WTC11 (cell line): ENCODE results near the gene KCNJ11. TPM values are rescaled to one million over a fixed set of nuclear protein-coding genes. Genes with fewer than 3 reads are reported as not detected.
A peak's percentile ranks its signal among the peaks of the same experiment; 100 is the strongest.

Experiments used
- ATAC-seq: fragments of 200-7000 bp; cut with Tn5 transposase; 2 replicates; pipeline ENCODE4 v1.10.0; 2021; ENCODE audit warnings: mild to moderate bottlenecking, moderate library complexity
- CTCF ChIA-PET: fragments of 300-600 bp; sonication (Branson Sonifier 250); formaldehyde crosslinking; loops from one replicate; lab custom pipeline; 2021; ENCODE audit warnings: antibody characterized with exemption; lab: Charles Lee
- POLR2A ChIA-PET: fragments of 350-600 bp; sonication (Branson Sonifier 250); formaldehyde crosslinking; loops from one replicate; lab custom pipeline; 2021; ENCODE audit warnings: antibody characterized with exemption; lab: Charles Lee
- DNase-seq: peaks from one replicate; pipeline ENCODE4 v3.0.0; 2021; ENCODE audit warnings: low spot score
- H3K27ac Mint-ChIP-seq: 2 replicates; pipeline ENCODE4 v1.8.0; 2021; ENCODE audit warnings: mixed read lengths
- H3K27me3 Mint-ChIP-seq: 2 replicates; pipeline ENCODE4 v1.8.0; 2021; ENCODE audit warnings: low read depth, mild to moderate bottlenecking, moderate library complexity, mixed read lengths
- H3K36me3 Mint-ChIP-seq: 2 replicates; pipeline ENCODE4 v1.8.0; 2021; ENCODE audit warnings: mixed read lengths
- H3K4me1 Mint-ChIP-seq: 2 replicates; pipeline ENCODE4 v1.8.0; 2022; ENCODE audit warnings: mixed read lengths
- H3K4me3 Mint-ChIP-seq: 2 replicates; pipeline ENCODE4 v1.8.0; 2021; ENCODE audit warnings: mild to moderate bottlenecking, moderate library complexity, mixed read lengths
- H3K9me3 Mint-ChIP-seq: 2 replicates; pipeline ENCODE4 v1.8.0; 2021; ENCODE audit warnings: mixed read lengths
- AR ChIP-seq: fragments of 250-450 bp; sonication (Bioruptor Pico); IDR thresholded peaks from 2 replicates; pipeline ENCODE4 v1.9.0; 2021; ENCODE audit warnings: mild to moderate bottlenecking
- ARID4B ChIP-seq: sonication (generic); formaldehyde crosslinking; IDR thresholded peaks from 2 replicates; pipeline ENCODE4 v1.8.0; 2023; ENCODE audit warnings: missing genetic modification reagents, mild to moderate bottlenecking, borderline replicate concordance
- EMX1 ChIP-seq: fragments of 250-450 bp; sonication (Bioruptor Pico); IDR thresholded peaks from 2 replicates; pipeline ENCODE4 v1.8.0; 2021; ENCODE audit warnings: mild to moderate bottlenecking
- ESRRA ChIP-seq: sonication (generic); formaldehyde crosslinking; IDR thresholded peaks from 2 replicates; pipeline ENCODE4 v1.8.1; 2022; ENCODE audit warnings: mild to moderate bottlenecking, missing genetic modification reagents, borderline replicate concordance
- FOXK1 ChIP-seq: sonication (generic); formaldehyde crosslinking; IDR thresholded peaks from 2 replicates; pipeline ENCODE4 v1.8.0; 2022; ENCODE audit warnings: mild to moderate bottlenecking, moderate library complexity, missing genetic modification reagents
- HMGA2 ChIP-seq: fragments of 250-450 bp; sonication (Bioruptor Pico); IDR thresholded peaks from 2 replicates; pipeline ENCODE4 v1.4.0; 2021; ENCODE audit warnings: mild to moderate bottlenecking, moderate library complexity
- JUN ChIP-seq: sonication (generic); formaldehyde crosslinking; IDR thresholded peaks from 2 replicates; pipeline ENCODE4 v1.8.0; 2023; ENCODE audit warnings: mild to moderate bottlenecking, missing genetic modification reagents
- MAX ChIP-seq: sonication (generic); formaldehyde crosslinking; IDR thresholded peaks from 2 replicates; pipeline ENCODE4 v1.8.0; 2022; ENCODE audit warnings: mild to moderate bottlenecking, missing genetic modification reagents
- NFE2L1 ChIP-seq: sonication (generic); formaldehyde crosslinking; IDR thresholded peaks from 2 replicates; pipeline ENCODE4 v1.8.1; 2023; ENCODE audit warnings: missing genetic modification reagents
- ZNF263 ChIP-seq: sonication (generic); formaldehyde crosslinking; IDR thresholded peaks from 2 replicates; pipeline ENCODE4 v1.8.1; 2022; ENCODE audit warnings: low read depth, mild to moderate bottlenecking, moderate library complexity, missing genetic modification reagents
- ZSCAN18 ChIP-seq: fragments of 250-450 bp; sonication (Bioruptor Pico); IDR thresholded peaks from 2 replicates; pipeline ENCODE4 v2.1.2; 2022; ENCODE audit warnings: mild to moderate bottlenecking, moderate library complexity
- total RNA-seq: library from RNA; stranded (reverse); gene quantifications from 3 replicates; pipeline ENCODE4 v1.2.3, GENCODE V29; 2021
- TF ChIP-seq, protein P1 (sequence below): fragments of 200-600 bp; IDR thresholded peaks from 2 replicates; pipeline ENCODE4 v1.8.0; 2022; ENCODE audit warnings: antibody characterized with exemption
- TF ChIP-seq, protein P2 (sequence below): sonication (generic); formaldehyde crosslinking; IDR thresholded peaks from 2 replicates; pipeline ENCODE4 v1.8.1; 2023; ENCODE audit warnings: mild to moderate bottlenecking, missing genetic modification reagents
- TF ChIP-seq, protein P3 (sequence below): sonication (generic); formaldehyde crosslinking; IDR thresholded peaks from 2 replicates; pipeline ENCODE4 v1.8.0; 2022; ENCODE audit warnings: mild to moderate bottlenecking, missing genetic modification reagents
- TF ChIP-seq, protein P4 (sequence below): sonication (generic); formaldehyde crosslinking; IDR thresholded peaks from 2 replicates; pipeline ENCODE4 v1.8.1; 2022; ENCODE audit warnings: mild to moderate bottlenecking, moderate library complexity, missing genetic modification reagents

KCNJ11 gene
- total RNA-seq, 1 experiment from 2014 or later, result 8.2 TPM

DNA sequence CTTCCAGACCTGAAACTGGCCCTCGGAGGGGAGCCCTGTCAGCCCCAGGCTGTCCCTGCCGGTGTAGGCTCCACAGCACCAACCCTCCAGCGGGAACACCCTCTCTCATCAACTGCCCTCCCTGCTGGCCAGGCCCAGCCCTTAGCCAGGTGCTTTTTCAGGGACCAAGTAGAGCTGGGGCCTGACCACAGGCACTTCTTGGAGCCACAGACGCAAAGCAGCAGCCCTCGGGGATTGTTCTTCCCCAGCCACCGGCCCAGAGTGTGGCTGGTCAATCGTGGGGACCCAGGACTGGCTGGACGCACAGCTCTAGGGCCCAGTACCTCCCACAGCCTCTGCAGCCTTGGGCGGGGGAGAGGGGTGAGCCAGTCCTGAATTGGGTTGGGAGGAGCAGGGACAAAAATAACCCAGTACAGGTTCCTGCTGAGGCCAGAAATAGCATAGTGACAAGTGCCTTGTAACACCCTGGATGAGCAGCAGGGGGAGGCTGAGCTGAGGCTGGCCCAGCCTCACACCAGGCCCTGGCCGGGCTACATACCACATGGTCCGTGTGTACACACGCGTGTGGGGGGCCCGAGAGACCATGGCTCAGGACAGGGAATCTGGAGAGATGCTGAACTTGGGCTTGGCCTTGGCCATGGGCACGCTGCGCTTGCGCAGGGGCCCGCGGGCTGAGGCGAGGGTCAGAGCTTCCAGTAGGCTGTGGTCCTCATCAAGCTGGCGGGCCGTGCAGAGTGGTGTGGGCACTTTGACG, 2.0 kb downstream of the KCNJ11 start:
- Mint-ChIP-seq H3K27me3 (peaks cover 19% of the 10 kb centered on the region), H3K9me3 (no peaks in the 10 kb centered on the region), H3K4me3 (no peak overlapping the region), H3K4me1 (peaks cover 6% of the 10 kb centered on the region), H3K27ac (no peak overlapping the region), H3K36me3 (peaks cover 10% of the 10 kb centered on the region; the same call in 1 of the 2 replicates)
- TF ChIP-seq HMGA2 (CRISPR knock-in tag), result no peak
- TF ChIP-seq, protein P1, sequence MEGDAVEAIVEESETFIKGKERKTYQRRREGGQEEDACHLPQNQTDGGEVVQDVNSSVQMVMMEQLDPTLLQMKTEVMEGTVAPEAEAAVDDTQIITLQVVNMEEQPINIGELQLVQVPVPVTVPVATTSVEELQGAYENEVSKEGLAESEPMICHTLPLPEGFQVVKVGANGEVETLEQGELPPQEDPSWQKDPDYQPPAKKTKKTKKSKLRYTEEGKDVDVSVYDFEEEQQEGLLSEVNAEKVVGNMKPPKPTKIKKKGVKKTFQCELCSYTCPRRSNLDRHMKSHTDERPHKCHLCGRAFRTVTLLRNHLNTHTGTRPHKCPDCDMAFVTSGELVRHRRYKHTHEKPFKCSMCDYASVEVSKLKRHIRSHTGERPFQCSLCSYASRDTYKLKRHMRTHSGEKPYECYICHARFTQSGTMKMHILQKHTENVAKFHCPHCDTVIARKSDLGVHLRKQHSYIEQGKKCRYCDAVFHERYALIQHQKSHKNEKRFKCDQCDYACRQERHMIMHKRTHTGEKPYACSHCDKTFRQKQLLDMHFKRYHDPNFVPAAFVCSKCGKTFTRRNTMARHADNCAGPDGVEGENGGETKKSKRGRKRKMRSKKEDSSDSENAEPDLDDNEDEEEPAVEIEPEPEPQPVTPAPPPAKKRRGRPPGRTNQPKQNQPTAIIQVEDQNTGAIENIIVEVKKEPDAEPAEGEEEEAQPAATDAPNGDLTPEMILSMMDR, result peak; percentile 61
- no peak for TF ChIP-seq AR (CRISPR knock-in tag)
- peak; percentile 61; the same call in 1 of the 2 replicates for TF ChIP-seq MAX (CRISPR knock-in tag)
- TF ChIP-seq, protein P2, sequence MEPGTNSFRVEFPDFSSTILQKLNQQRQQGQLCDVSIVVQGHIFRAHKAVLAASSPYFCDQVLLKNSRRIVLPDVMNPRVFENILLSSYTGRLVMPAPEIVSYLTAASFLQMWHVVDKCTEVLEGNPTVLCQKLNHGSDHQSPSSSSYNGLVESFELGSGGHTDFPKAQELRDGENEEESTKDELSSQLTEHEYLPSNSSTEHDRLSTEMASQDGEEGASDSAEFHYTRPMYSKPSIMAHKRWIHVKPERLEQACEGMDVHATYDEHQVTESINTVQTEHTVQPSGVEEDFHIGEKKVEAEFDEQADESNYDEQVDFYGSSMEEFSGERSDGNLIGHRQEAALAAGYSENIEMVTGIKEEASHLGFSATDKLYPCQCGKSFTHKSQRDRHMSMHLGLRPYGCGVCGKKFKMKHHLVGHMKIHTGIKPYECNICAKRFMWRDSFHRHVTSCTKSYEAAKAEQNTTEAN (CRISPR knock-in tag), result no peak
- TF ChIP-seq NFE2L1 (CRISPR knock-in tag), result no peak
- TF ChIP-seq ZNF263 (CRISPR knock-in tag), result no peak
- TF ChIP-seq, protein P3, sequence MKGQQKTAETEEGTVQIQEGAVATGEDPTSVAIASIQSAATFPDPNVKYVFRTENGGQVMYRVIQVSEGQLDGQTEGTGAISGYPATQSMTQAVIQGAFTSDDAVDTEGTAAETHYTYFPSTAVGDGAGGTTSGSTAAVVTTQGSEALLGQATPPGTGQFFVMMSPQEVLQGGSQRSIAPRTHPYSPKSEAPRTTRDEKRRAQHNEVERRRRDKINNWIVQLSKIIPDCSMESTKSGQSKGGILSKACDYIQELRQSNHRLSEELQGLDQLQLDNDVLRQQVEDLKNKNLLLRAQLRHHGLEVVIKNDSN (CRISPR knock-in tag), result no peak
- no peak for TF ChIP-seq FOXK1 (CRISPR knock-in tag)
- no peak for TF ChIP-seq EMX1 (CRISPR knock-in tag)
- TF ChIP-seq ESRRA (CRISPR knock-in tag), result no peak
- no peak for TF ChIP-seq ARID4B (CRISPR knock-in tag)
- TF ChIP-seq ZSCAN18 (CRISPR knock-in tag), result no peak
- TF ChIP-seq JUN (CRISPR knock-in tag), result no peak
- TF ChIP-seq, protein P4, sequence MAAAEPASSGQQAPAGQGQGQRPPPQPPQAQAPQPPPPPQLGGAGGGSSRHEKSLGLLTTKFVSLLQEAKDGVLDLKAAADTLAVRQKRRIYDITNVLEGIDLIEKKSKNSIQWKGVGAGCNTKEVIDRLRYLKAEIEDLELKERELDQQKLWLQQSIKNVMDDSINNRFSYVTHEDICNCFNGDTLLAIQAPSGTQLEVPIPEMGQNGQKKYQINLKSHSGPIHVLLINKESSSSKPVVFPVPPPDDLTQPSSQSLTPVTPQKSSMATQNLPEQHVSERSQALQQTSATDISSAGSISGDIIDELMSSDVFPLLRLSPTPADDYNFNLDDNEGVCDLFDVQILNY (CRISPR knock-in tag), result no peak
- peak; percentile 35 for ATAC-seq
- DNase-seq, result peak; percentile 67
- CTCF ChIA-PET, result interaction anchor here (0.6 to 8.0 kb wide), 25 partner anchors 11 to 162 kb away, joined by 3 to 203 read pairs (median 5); partner anchors contain the start of genes ABCC8, OTOG and USH1C
- POLR2A ChIA-PET, result interaction anchor here (0.6 to 0.7 kb wide), 2 partner anchors 23 to 121 kb away, joined by 3 read pairs; no protein-coding TSS in a partner anchor
